ENCODE measurements around the gene CCN2.

The CCN2 gene

DNA sequence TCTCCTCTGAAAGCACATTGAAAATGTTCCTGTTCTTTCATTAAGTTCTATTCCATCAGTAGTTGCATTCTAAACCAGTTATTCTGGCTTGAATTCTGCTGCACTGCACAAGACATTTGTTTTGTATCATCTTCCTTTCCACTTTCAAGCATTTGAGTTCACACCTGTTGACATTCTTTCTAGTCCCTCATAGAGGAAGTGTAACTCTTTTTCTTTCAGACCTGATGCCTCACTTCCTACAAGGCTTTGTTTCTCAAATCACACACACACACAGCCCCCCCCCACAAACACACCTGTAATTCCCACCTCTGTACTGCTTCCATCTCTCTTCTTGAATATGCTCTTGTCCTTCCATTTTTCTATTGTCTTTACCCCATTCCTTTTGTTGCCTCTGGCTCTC lies 50.9 kb downstream of the CCN2 start:
- DNase-seq (ENCODE audit: low read depth, low spot score): no peak
- no peak overlapping the region for H3K4me3 ChIP-seq (ENCODE audit: low read depth, low read length)
- ChIA-PET POLR2A (no interaction called here), CTCF (interaction anchor here (0.8 to 2.4 kb wide), 6 partner anchors 10 to 380 kb away, joined by 3 to 17 read pairs (median 5); no protein-coding TSS in a partner anchor)
- TF ChIP-seq, protein P1, sequence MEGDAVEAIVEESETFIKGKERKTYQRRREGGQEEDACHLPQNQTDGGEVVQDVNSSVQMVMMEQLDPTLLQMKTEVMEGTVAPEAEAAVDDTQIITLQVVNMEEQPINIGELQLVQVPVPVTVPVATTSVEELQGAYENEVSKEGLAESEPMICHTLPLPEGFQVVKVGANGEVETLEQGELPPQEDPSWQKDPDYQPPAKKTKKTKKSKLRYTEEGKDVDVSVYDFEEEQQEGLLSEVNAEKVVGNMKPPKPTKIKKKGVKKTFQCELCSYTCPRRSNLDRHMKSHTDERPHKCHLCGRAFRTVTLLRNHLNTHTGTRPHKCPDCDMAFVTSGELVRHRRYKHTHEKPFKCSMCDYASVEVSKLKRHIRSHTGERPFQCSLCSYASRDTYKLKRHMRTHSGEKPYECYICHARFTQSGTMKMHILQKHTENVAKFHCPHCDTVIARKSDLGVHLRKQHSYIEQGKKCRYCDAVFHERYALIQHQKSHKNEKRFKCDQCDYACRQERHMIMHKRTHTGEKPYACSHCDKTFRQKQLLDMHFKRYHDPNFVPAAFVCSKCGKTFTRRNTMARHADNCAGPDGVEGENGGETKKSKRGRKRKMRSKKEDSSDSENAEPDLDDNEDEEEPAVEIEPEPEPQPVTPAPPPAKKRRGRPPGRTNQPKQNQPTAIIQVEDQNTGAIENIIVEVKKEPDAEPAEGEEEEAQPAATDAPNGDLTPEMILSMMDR (IDR thresholded peaks at IDR 0.05; ENCODE audit: insufficient read depth, low read length, missing control alignments): no peak

DNA sequence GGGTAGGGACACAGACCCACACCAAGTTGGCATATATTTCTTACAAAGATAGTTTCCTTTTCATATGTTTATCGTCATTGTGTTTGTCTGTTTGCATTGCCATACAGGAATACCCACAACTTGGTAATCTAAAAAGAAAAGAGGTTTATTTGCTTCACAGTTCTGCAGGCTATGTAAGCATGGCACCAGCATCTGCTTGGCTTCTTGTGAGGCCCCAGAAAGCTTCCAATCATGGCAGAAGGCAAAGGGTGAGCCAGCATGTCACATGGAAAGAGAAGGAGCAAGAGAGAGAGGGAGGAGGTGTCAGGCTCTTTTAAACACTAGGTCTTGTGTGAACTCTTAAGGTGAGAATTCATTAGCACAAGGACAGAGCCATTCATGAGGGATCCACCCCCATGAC lies 52.5 kb downstream of the CCN2 start:
- no peak for DNase-seq (ENCODE audit: low read depth, low spot score)
- ChIA-PET POLR2A (no interaction called here), CTCF (interaction anchor here (2.3 kb wide), 1 partner anchor 11 kb away, joined by 15 read pairs; no protein-coding TSS in a partner anchor)
- no peak overlapping the region for H3K4me3 ChIP-seq (ENCODE audit: low read depth, low read length)
- TF ChIP-seq, protein P1 (IDR thresholded peaks at IDR 0.05; ENCODE audit: insufficient read depth, low read length, missing control alignments): no peak

Data from AG04449 (cell line).